OCI-LY1 (cell line): Measurements from ENCODE around the gene CFAP20DC.

Experiments
- CTCF ChIP-seq: fragments of 200-600 bp; sonication (generic), shearing (Covaris generic); IDR thresholded peaks from 2 replicates; pipeline ENCODE4 v1.5.1; 2017; ENCODE audit warnings: mild to moderate bottlenecking, antibody characterized with exemption, low read length, moderate library complexity, mixed read lengths
- EZH2 ChIP-seq: fragments of 200-600 bp; sonication (generic), shearing (Covaris generic); IDR thresholded peaks from 2 replicates; pipeline ENCODE4 v1.8.0; 2017; ENCODE audit warnings: borderline replicate concordance, mixed run types, mild to moderate bottlenecking, antibody characterized with exemption, low read length, moderate library complexity, mixed read lengths

GRCh38 chr3:58899159-58899952 lies 150.5 kb downstream of the CFAP20DC start:
- TF ChIP-seq CTCF (no peak), EZH2 (no peak)
